GM06990 (cell line): ENCODE results near the gene CFAP97D2.
A peak's percentile ranks its signal among the peaks of the same experiment; 100 is the strongest.

Source experiments
- DNase-seq: peaks from one replicate; pipeline ENCODE4 v3.0.0-alpha.2; 2011; ENCODE audit not compliant: insufficient read length; ENCODE audit errors: extremely low read depth
- H3K27me3 ChIP-seq: replicated peaks from 2 replicates; pipeline ENCODE4 v1.6.0; 2011; ENCODE audit warnings: low read length; ENCODE audit not compliant: control insufficient read depth, insufficient read depth
- H3K36me3 ChIP-seq: 2 replicates; pipeline ENCODE4 v1.5.1; 2011; ENCODE audit warnings: low read length; ENCODE audit not compliant: control insufficient read depth, insufficient read depth
- H3K4me3 ChIP-seq: replicated peaks from 2 replicates; pipeline ENCODE4 v1.5.1; 2011; ENCODE audit warnings: low read depth, mild to moderate bottlenecking, control low read depth, low read length
- CTCF ChIP-seq: IDR thresholded peaks from 2 replicates; pipeline ENCODE4 v1.5.1; 2011; ENCODE audit warnings: low read length, control low read depth, mild to moderate bottlenecking, inconsistent platforms; ENCODE audit not compliant: insufficient read depth, poor library complexity, severe bottlenecking

Gene CFAP97D2

GRCh38 chr13:114136576-114136975, 42.5 kb upstream of the CFAP97D2 start:
- Histone ChIP-seq H3K36me3 (no peaks in the 10 kb centered on the region), H3K4me3 (no peak overlapping the region), H3K27me3 (no peaks in the 10 kb centered on the region; the same call in 1 of the 2 replicates)
- DNase-seq, result no peak
- no peak for TF ChIP-seq CTCF

GRCh38 chr13:114140131-114140905, 38.7 kb upstream of the CFAP97D2 start:
- no peak for DNase-seq
- Histone ChIP-seq H3K27me3 (no peaks in the 10 kb centered on the region; the same call in 1 of the 2 replicates), H3K36me3 (no peaks in the 10 kb centered on the region), H3K4me3 (peak overlapping the region; percentile 15; the same call in 1 of the 2 replicates)
- TF ChIP-seq CTCF, result no peak

GRCh38 chr13:114140906-114141250, 38.2 kb upstream of the CFAP97D2 start:
- H3K4me3 ChIP-seq, result no peak overlapping the region
- peak; percentile 33 for DNase-seq
- H3K36me3 ChIP-seq, result no peaks in the 10 kb centered on the region
- H3K27me3 ChIP-seq, result no peaks in the 10 kb centered on the region
- no peak for TF ChIP-seq CTCF

- Histone ChIP-seq H3K36me3 (no peaks in the 10 kb centered on the region), H3K27me3 (no peaks in the 10 kb centered on the region), H3K4me3 (no peak overlapping the region)
- no peak for TF ChIP-seq CTCF
- no peak for DNase-seq
Observed at GRCh38 chr13:114141261-114141996, 37.6 kb upstream of the CFAP97D2 start.

GRCh38 chr13:114142137-114142550, 36.9 kb upstream of the CFAP97D2 start:
- no peak for DNase-seq
- no peak overlapping the region for H3K4me3 ChIP-seq
- no peak for TF ChIP-seq CTCF
- no peaks in the 10 kb centered on the region for H3K27me3 ChIP-seq
- H3K36me3 ChIP-seq, result no peaks in the 10 kb centered on the region
